ENCODE measurements around the gene OR2Y1.
"Not testable (repeated sequence)": the region's sequence is repeated elsewhere in the genome, so short reads cannot be mapped to it uniquely, and the experiment has no call there.

Gene OR2Y1

DNA sequence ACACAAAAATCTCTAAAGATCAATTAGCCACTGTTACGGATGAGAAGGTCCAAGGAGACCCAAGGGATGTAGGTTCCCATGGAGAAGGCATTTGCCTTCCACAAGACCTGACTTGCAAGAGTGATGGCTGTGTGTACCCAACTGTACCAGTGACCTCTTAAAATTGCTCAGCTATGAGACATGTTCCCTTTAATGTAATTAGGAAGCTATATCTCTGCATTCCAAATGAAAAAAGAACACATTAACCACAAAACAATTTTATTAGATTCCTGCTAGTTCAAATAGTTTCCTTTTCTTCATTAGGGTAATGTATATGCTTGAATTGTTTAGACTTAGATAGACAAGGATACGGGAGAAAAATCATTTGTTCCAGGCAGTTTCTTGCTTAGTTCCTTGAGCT lies 3.3 kb downstream of the OR2Y1 start:
- DNase-seq = no peak

- no peak for DNase-seq
Measured at GRCh38 chr5:180724944-180725343, 14.9 kb downstream of the OR2Y1 start.

DNA sequence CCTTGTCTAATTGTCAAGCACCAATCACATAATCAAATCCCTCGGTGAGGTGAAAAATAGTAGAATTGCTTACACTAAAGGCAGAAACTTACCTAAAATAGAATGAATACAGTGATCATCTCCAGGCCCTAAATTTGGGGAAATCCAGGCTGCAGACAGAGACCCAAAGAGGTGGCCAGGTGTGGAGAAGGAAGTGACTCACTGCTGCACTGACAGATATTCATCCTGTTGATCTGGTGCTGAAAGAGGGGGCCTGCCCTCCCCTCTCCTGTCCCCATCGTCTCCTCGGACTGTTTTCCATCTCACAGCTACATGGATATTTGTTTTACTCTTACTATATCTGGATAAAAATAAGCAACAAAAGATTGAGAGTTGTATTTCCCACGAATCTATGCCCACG lies 15.9 kb downstream of the OR2Y1 start:
- DNase-seq = no peak

DNA sequence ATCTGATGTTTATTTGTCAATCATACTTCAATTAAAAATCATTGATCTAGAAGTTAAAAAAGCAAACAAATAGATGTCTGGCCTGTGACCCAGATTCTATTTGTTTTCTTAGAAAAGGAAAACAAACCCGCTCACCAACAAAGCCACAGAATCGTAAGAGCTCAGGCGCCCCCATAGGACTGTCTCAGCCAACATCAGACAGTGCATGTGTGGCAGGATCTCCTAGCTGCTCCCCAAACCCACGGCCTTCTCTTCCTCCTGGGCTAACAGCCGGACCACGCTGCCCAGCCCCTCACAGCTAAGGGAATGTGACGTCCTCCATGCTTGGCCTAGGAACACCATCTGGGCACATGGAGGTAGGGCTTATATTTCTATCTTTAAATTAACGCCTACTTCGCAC lies 19.4 kb downstream of the OR2Y1 start:
- no peak for DNase-seq

DNA sequence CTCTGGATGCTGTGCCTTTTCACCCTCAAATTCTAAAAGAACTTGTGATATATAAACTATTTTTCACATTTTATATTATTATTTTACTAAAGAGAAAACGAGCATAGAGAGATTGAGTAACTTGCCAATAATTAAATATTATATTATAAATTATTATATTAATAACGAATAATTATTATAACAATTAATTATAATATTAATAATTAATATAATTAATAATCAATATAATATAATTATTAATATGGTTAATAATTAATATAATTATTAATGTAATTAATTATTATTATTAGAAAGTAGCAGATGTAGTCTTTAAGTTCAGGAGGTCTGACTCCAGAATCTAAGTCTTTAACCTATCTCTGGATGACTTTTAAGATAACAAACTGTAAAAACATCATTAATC lies 20.1 kb downstream of the OR2Y1 start:
- DNase-seq = no peak

DNA sequence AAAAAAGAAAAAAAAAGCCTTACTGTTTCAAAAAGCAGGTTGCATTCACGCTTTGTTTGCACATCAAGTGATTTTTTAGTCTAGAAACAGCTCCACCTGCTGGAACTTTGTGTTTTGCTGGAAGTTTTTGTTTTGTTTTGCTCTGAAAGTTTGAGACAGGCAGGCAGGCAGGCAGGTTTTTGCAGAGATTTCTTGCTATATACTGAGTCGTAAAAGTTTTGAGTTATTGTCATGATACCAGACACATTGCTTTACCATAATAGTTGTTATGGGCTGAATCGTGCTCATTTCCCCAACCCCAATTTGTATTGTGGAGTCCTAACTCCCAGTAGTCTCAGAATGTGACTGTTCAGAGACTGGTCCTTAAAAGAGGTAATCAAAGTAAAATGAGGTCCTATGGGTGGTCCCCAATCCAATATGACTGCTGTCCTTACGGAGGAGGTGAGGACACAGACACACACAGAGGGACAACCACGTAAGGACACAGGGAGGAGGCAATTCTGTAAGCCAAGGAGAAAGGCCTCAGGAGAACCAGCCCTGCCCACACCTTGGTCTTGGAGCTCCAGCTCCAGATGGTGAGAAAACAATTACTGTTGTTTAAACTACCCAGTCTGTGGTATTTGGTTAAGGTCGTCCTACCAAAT lies 20.9 kb downstream of the OR2Y1 start:
- DNase-seq = peak; percentile 8 to 36

GRCh38 chr5:180717989-180718388 lies 21.9 kb downstream of the OR2Y1 start:
- DNase-seq = no peak

- no peak for DNase-seq
Measured at GRCh38 chr5:180704362-180704761, 35.5 kb downstream of the OR2Y1 start.

- DNase-seq = no peak
Measured at GRCh38 chr5:180703912-180704311, 35.9 kb downstream of the OR2Y1 start.

DNA sequence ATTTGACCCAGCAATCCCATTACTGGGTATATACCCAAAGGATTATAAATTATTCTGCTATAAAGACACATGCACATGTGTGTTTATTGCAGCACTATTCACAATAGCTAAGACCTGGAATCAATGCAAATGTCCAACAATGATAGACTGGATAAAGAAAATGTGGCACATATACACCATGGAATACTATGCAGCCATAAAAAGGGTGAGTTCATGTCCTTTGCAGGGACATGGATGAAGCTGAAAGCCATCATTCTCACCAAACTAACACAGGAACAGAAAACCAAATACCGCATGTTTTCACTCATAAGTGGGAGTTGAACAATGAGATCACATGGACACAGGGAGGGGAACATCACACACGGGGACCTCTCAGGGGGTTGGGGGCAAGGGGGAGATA lies 36.5 kb downstream of the OR2Y1 start:
- not testable (repeated sequence) for DNase-seq

- DNase-seq = not testable (repeated sequence)
Measured at GRCh38 chr5:180700440-180700839, 39.4 kb downstream of the OR2Y1 start.

GRCh38 chr5:180699042-180699441 lies 40.8 kb downstream of the OR2Y1 start:
- no peak for DNase-seq

DNA sequence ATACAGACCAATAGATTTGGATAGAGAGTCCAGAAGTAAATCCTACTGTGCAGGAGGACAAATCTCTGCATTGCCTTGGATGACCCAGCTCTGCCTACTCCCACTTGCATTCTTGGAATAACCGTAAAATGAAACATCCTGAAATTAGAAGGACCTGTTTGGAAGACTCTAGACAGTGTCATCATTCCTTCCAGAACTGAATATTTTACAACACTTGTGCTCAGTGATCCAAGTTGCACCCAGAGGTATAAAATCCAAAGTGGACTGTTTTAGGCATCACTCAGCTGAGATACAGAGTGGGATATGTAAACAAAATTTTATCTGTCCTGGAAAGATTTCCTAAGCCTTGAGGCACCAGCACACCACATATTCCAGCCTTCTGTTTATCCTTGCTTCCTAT lies 43.7 kb downstream of the OR2Y1 start:
- no peak for DNase-seq

- DNase-seq = no peak
Measured at GRCh38 chr5:180692429-180692828, 47.4 kb downstream of the OR2Y1 start.

GRCh38 chr5:180691046-180691445 lies 48.8 kb downstream of the OR2Y1 start:
- DNase-seq = no peak

- DNase-seq = peak in 1 of 2 experiments; percentile 15
Measured at GRCh38 chr5:180690562-180690961, 49.3 kb downstream of the OR2Y1 start.

GRCh38 chr5:180689775-180690174 lies 50.1 kb downstream of the OR2Y1 start:
- no peak for DNase-seq

Data from NCI-H524 (cell line).